Peyer's patch (tissue), 4 donors: ENCODE results near the gene RECK. TPM values are rescaled to one million over a fixed set of nuclear protein-coding genes. Genes with fewer than 3 reads are reported as not detected.

ENCODE experiments used
- DNase-seq, 3 donors: peaks; one replicate each; pipeline ENCODE4 v3.0.0-alpha.2; 2017 to 2019
- H3K27ac ChIP-seq, 4 donors: fragments of 200-600 bp; sonication (generic); one replicate each; pipeline ENCODE4 v1.5.1; 2016 to 2019
- H3K27me3 ChIP-seq, 2 donors: fragments of 200-600 bp; sonication (generic); one replicate each; pipeline ENCODE4 v1.5.1; 2019
- H3K36me3 ChIP-seq, 3 donors: fragments of 200-600 bp; sonication (generic); one replicate each; pipeline ENCODE4 v1.5.1; 2016 to 2019
- H3K4me1 ChIP-seq, 4 donors: fragments of 200-600 bp; sonication (generic); one replicate each; pipeline ENCODE4 v1.5.1; 2016 to 2019
- H3K4me3 ChIP-seq, 4 donors: fragments of 200-600 bp; sonication (generic); 1 replicate in 3 of 4; 2 replicates in 1 of 4; pipeline ENCODE4 v1.5.1; 2016 to 2019; ENCODE audit warnings: mild to moderate bottlenecking in 1 of 4
- H3K9me3 ChIP-seq, 4 donors: fragments of 200-600 bp; sonication (generic); one replicate each; pipeline ENCODE4 v1.5.1; 2016 to 2019; ENCODE audit warnings: mild to moderate bottlenecking in 1 of 4
- CTCF ChIP-seq, 6 experiments: fragments of 450-650 bp in 4 of 6; fragments of 200-600 bp in 2 of 6; sonication (generic) in 1 of 6; IDR thresholded peaks; one replicate each; pipeline ENCODE4 v1.5.1; 2017 to 2019; ENCODE audit warnings: antibody characterized with exemption in 6 of 6, mild to moderate bottlenecking in 3 of 6, moderate library complexity in 1 of 6
- POLR2A ChIP-seq, 2 donors: fragments of 450-650 bp; IDR thresholded peaks; one replicate each; pipeline ENCODE4 v1.5.1; 2017; ENCODE audit warnings: antibody characterized with exemption in 2 of 2, mild to moderate bottlenecking in 2 of 2, moderate library complexity in 2 of 2
- small RNA-seq, 2 donors: library from RNA; depleted of rRNA; stranded (forward); fragments of <200 nt; gene quantifications; one replicate each; pipeline ENCODE3, GENCODE V24; 2016
- total RNA-seq, 4 donors: library from RNA; depleted of rRNA; stranded (reverse); fragments of >200 nt; gene quantifications; one replicate each; pipeline ENCODE4 v1.1.0, GENCODE V29; 2016

The RECK gene
- total RNA-seq, 4 donors from 2014 or later, result 1.9 to 8.3 (median 5.9) TPM

GRCh38 chr9:36166168-36166927, 129.6 kb downstream of the RECK start:
- H3K4me1 ChIP-seq, result peaks cover 0 to 12% (median 0%) of the 10 kb centered on the region in 4 donors
- H3K27ac ChIP-seq, result peak overlapping the region in 3 of 4 donors; percentile 43 to 67 (median 53)
- TF ChIP-seq CTCF (IDR thresholded peaks at IDR 0.05) (peak; percentile 85 to 97 (median 93)), POLR2A (IDR thresholded peaks at IDR 0.05) (no peak)
- H3K4me3 ChIP-seq, result peak overlapping the region; percentile 34 to 55 (median 51)
- no peaks in the 10 kb centered on the region for H3K36me3 ChIP-seq
- no peaks in the 10 kb centered on the region for H3K27me3 ChIP-seq
- peak; percentile 72 to 92 (median 90) for DNase-seq
- no peaks in the 10 kb centered on the region for H3K9me3 ChIP-seq

- H3K4me1 ChIP-seq, result peaks cover 0 to 4% (median 0%) of the 10 kb centered on the region in 4 donors
- H3K27ac ChIP-seq, result no peak within 1 kb of the TSS
- H3K36me3 ChIP-seq, result no peaks in the 10 kb centered on the region
- no peak for TF ChIP-seq POLR2A (IDR thresholded peaks at IDR 0.05)
- no peak for TF ChIP-seq CTCF (IDR thresholded peaks at IDR 0.05)
- H3K9me3 ChIP-seq, result no peaks in the 10 kb centered on the region
- no peak within 1 kb of the TSS for H3K4me3 ChIP-seq
- no peak for DNase-seq
- no peaks in the 10 kb centered on the region for H3K27me3 ChIP-seq
Measured at GRCh38 chr9:36169166-36169565, 132.5 kb downstream of the RECK start, which contains the start of gene CCIN. Gene CCIN, plus strand, starts transcription at chr9:36169388. Its CDS starts 115 bp downstream, at chr9:36169503.

- no peak for DNase-seq
- Histone ChIP-seq H3K27ac (no peak overlapping the region), H3K4me3 (no peak overlapping the region), H3K36me3 (no peaks in the 10 kb centered on the region), H3K9me3 (no peaks in the 10 kb centered on the region), H3K4me1 (peaks cover 0 to 4% (median 0%) of the 10 kb centered on the region in 4 donors), H3K27me3 (no peaks in the 10 kb centered on the region)
- no peak for TF ChIP-seq CTCF (IDR thresholded peaks at IDR 0.05)
- TF ChIP-seq POLR2A (IDR thresholded peaks at IDR 0.05), result no peak
Measured at GRCh38 chr9:36169708-36170107, 133.0 kb downstream of the RECK start.

- Histone ChIP-seq H3K36me3 (no peaks in the 10 kb centered on the region), H3K27ac (no peak overlapping the region), H3K4me1 (peaks cover 0 to 4% (median 0%) of the 10 kb centered on the region in 4 donors), H3K27me3 (no peaks in the 10 kb centered on the region), H3K4me3 (no peak overlapping the region), H3K9me3 (no peaks in the 10 kb centered on the region)
- DNase-seq, result no peak
- TF ChIP-seq CTCF (IDR thresholded peaks at IDR 0.05) (no peak), POLR2A (IDR thresholded peaks at IDR 0.05) (no peak)
Measured at GRCh38 chr9:36170531-36170930, 133.8 kb downstream of the RECK start.

GRCh38 chr9:36173861-36174260, 137.1 kb downstream of the RECK start:
- H3K27me3 ChIP-seq, result no peaks in the 10 kb centered on the region
- no peak overlapping the region for H3K4me3 ChIP-seq
- no peak for DNase-seq
- no peaks in the 10 kb centered on the region for H3K4me1 ChIP-seq
- H3K36me3 ChIP-seq, result no peaks in the 10 kb centered on the region
- no peak overlapping the region for H3K27ac ChIP-seq
- H3K9me3 ChIP-seq, result no peaks in the 10 kb centered on the region
- no peak for TF ChIP-seq CTCF (IDR thresholded peaks at IDR 0.05)

Small RNAs within 50 kb of the gene (small RNA-seq; reads per million reads assigned to genes)
- gene RF02275, result 0 reads per million in 2 donors

Other genes with a start within 250 kb of the RECK start
- 10 to 100 TPM in 3 of 4 donors, 1 to 10 TPM in 1; 6.7 to 29.5 (median 21.6) TPM for gene NPR2, start 245.3 kb upstream of the RECK start, total RNA-seq
- gene SPAG8, start 224.7 kb upstream of the RECK start, total RNA-seq, result under 1 TPM in 1 of 4 donors, not detected in 3; 0.94 TPM
- 10 to 100 TPM; 19.8 to 40.3 (median 28.7) TPM for gene HINT2, start 221.9 kb upstream of the RECK start, total RNA-seq
- gene FAM221B, start 208.2 kb upstream of the RECK start, total RNA-seq, result not detected
- gene TMEM8B, start 207.7 kb upstream of the RECK start, total RNA-seq, result 10 to 100 TPM in 1 of 4 donors, 1 to 10 TPM in 3; 6.0 to 11.6 (median 8.1) TPM
- not detected for gene OR13J1, start 166.5 kb upstream of the RECK start, total RNA-seq
- 10 to 100 TPM in 3 of 4 donors, 1 to 10 TPM in 1; 9.1 to 32.6 (median 17.2) TPM for gene HRCT1, start 130.7 kb upstream of the RECK start, total RNA-seq
- 10 to 100 TPM in 1 of 4 donors, under 1 TPM in 1, not detected in 2; 0.88 to 17.3 TPM for gene SPAAR, start 127.4 kb upstream of the RECK start, total RNA-seq
- not detected for gene OR2S2, start 78.8 kb upstream of the RECK start, total RNA-seq
- 10 to 100 TPM in 2 of 4 donors, 1 to 10 TPM in 2; 8.6 to 31.4 (median 11.6) TPM for gene GLIPR2, start 99.8 kb downstream of the RECK start, total RNA-seq
- not detected for gene CCIN, start 132.5 kb downstream of the RECK start, total RNA-seq
- 100 to 1,000 TPM; 131 to 150 (median 133) TPM for gene CLTA, start 154.0 kb downstream of the RECK start, total RNA-seq
- gene GNE, start 221.5 kb downstream of the RECK start, total RNA-seq, result 10 to 100 TPM; 18.4 to 47.0 (median 23.5) TPM